B cell (primary cell): ENCODE data around the gene CXCR3. TPM values are rescaled to one million over a fixed set of nuclear protein-coding genes. Genes with fewer than 3 reads are reported as not detected.

Source experiments
- ATAC-seq: fragments of 200-7000 bp; cut with Tn5 transposase; one replicate; pipeline ENCODE4 v1.10.0; 2021; ENCODE audit warnings: low read depth, mild to moderate bottlenecking, moderate number of reproducible peaks, moderate library complexity
- CTCF ChIA-PET: fragments of 350-600 bp; sonication (Branson Sonifier 250); formaldehyde crosslinking; loops from one replicate; lab custom pipeline; 2021; ENCODE audit warnings: antibody characterized with exemption, inconsistent platforms; lab: Charles Lee
- POLR2A ChIA-PET: fragments of 350-600 bp; sonication (Branson Sonifier 250); formaldehyde crosslinking; loops from one replicate; lab custom pipeline; 2021; ENCODE audit warnings: antibody characterized with exemption; lab: Charles Lee
- DNase-seq: peaks from one replicate; pipeline ENCODE4 v3.0.0; 2013
- H2AFZ ChIP-seq: 2 replicates; pipeline ENCODE4 v1.6.1; 2012; ENCODE audit warnings: mild to moderate bottlenecking, low read depth, low read length; ENCODE audit not compliant: insufficient read depth, poor library complexity, severe bottlenecking
- H3K27ac ChIP-seq, 2 donors: 1 replicate in 1 of 2; 2 replicates in 1 of 2; pipeline ENCODE4 v1.5.1; 2012 to 2013; ENCODE audit warnings: low read length in 2 of 2, mild to moderate bottlenecking in 2 of 2, moderate library complexity in 1 of 2
- H3K27me3 ChIP-seq, 4 experiments: fragments of 200-600 bp in 1 of 4; sonication (generic) in 1 of 4; replicated peaks in 1 of 4; 1 replicate in 2 of 4; 2 replicates in 2 of 4; pipeline versions ENCODE4 v1.6.1 to v1.7.0; 2013 to 2016; ENCODE audit warnings: low read length in 3 of 4, mild to moderate bottlenecking in 2 of 4, mixed read lengths in 1 of 4, moderate library complexity in 1 of 4; ENCODE audit not compliant: insufficient read depth in 4 of 4, control insufficient read depth in 3 of 4; ENCODE audit errors: control extremely low read depth in 1 of 4
- H3K36me3 ChIP-seq, 2 experiments: replicated peaks in 1 of 2; 1 replicate in 1 of 2; 2 replicates in 1 of 2; pipeline versions ENCODE4 v1.6.1 to v1.7.1; 2013; ENCODE audit warnings: low read length in 1 of 2; ENCODE audit not compliant: insufficient read depth in 2 of 2, control insufficient read depth in 1 of 2; ENCODE audit errors: control extremely low read depth in 1 of 2, extremely low read depth in 1 of 2
- H3K4me1 ChIP-seq, 2 donors: fragments of 200-600 bp in 1 of 2; sonication (generic) in 1 of 2; 1 replicate in 1 of 2; 2 replicates in 1 of 2; pipeline versions ENCODE4 v1.5.1 to v1.6.1; 2013 to 2017; ENCODE audit warnings: low read length in 2 of 2; ENCODE audit not compliant: control insufficient read depth in 2 of 2, insufficient read depth in 2 of 2
- H3K4me2 ChIP-seq: replicated peaks from 2 replicates; pipeline ENCODE3; 2012; ENCODE audit warnings: mild to moderate bottlenecking, low read depth, low read length; ENCODE audit not compliant: poor library complexity, severe bottlenecking
- H3K4me3 ChIP-seq, 5 experiments: fragments of 200-600 bp in 1 of 5; sonication (generic) in 1 of 5; 1 replicate in 3 of 5; 2 replicates in 2 of 5; pipeline versions ENCODE4 v1.5.1 to v1.7.0; 2011 to 2016; ENCODE audit warnings: low read length in 4 of 5, mild to moderate bottlenecking in 4 of 5, low read depth in 2 of 5, control low read depth in 1 of 5, moderate library complexity in 1 of 5; ENCODE audit not compliant: insufficient read depth in 1 of 5; ENCODE audit errors: control extremely low read depth in 1 of 5, extremely low read depth in 1 of 5
- H3K79me2 ChIP-seq: fragments of 200-600 bp; sonication (generic); one replicate; pipeline ENCODE4 v1.6.0; 2016; ENCODE audit warnings: low read length; ENCODE audit not compliant: control insufficient read depth, insufficient read depth
- H3K9ac ChIP-seq: fragments of 200-600 bp; sonication (generic); 2 replicates; pipeline ENCODE4 v1.6.1; 2017; ENCODE audit warnings: mild to moderate bottlenecking, low read length, moderate library complexity
- H3K9me3 ChIP-seq, 3 donors: one replicate each; pipeline versions ENCODE4 v1.6.1 to v1.7.1; 2013; ENCODE audit warnings: low read length in 2 of 3; ENCODE audit not compliant: control insufficient read depth in 2 of 3, insufficient read depth in 1 of 3; ENCODE audit errors: control extremely low read depth in 1 of 3
- H4K20me1 ChIP-seq: 2 replicates; pipeline ENCODE4 v1.6.0; 2012; ENCODE audit warnings: mild to moderate bottlenecking, low read length; ENCODE audit not compliant: insufficient read depth, control insufficient read depth, poor library complexity, severe bottlenecking
- H3K27ac Mint-ChIP-seq: one replicate; pipeline ENCODE4 v1.8.0; 2021; ENCODE audit warnings: mixed read lengths
- H3K27me3 Mint-ChIP-seq: one replicate; pipeline ENCODE4 v1.8.0; 2021; ENCODE audit warnings: mixed read lengths
- H3K4me1 Mint-ChIP-seq: one replicate; pipeline ENCODE4 v1.8.0; 2021; ENCODE audit warnings: mixed read lengths
- H3K4me3 Mint-ChIP-seq: one replicate; pipeline ENCODE4 v1.8.0; 2021; ENCODE audit warnings: mixed read lengths
- H3K9me3 Mint-ChIP-seq: one replicate; pipeline ENCODE4 v1.8.0; 2022; ENCODE audit warnings: mixed read lengths; ENCODE audit not compliant: insufficient read depth
- EZH2 ChIP-seq: IDR thresholded peaks from 2 replicates; pipeline ENCODE4 v1.6.1; 2012; ENCODE audit warnings: borderline replicate concordance, low read depth, mild to moderate bottlenecking, moderate library complexity, low read length; ENCODE audit not compliant: insufficient read depth, poor library complexity, severe bottlenecking
- WGBS: methylation state at CpG from one replicate; pipeline ENCODE4 v1.1.5; 2013; ENCODE audit warnings: missing lambda C conversion rate; ENCODE audit not compliant: insufficient coverage; 5-methylcytosine and 5-hydroxymethylcytosine counted together
- intact Hi-C: fragments of 100-400 bp; cut with micrococcal nuclease; formaldehyde crosslinking; loops from one replicate; pipeline ENCODE4 v1.10.0; 2022
- polyA plus RNA-seq: library from polyadenylated mRNA; depleted of rRNA; stranded (reverse); fragments of >200 nt; gene quantifications from 2 replicates; pipeline ENCODE4 v1.2.3, GENCODE V29; 2012
- total RNA-seq, 2 donors: library from RNA; stranded (reverse); fragments of 120-200 nt in 1 of 2; gene quantifications; 1 replicate in 1 of 2; 2 replicates in 1 of 2; pipeline versions ENCODE4 v1.2.3 to v1.2.4, GENCODE V29; 2013 to 2022
- TF ChIP-seq, protein P1 (sequence below): fragments of 200-600 bp; IDR thresholded peaks from one replicate; pipeline ENCODE4 v1.8.0; 2022; ENCODE audit warnings: antibody characterized with exemption, mild to moderate bottlenecking

CXCR3 gene
- total and polyA plus RNA-seq, 2 donors (not counting 1 experiment from before 2014, with no cell fraction given), result 6.9 to 8.7 TPM

GRCh38 chrX:71660562-71661416, 42.5 kb upstream of the CXCR3 start:
- Histone ChIP-seq H3K9me3 (no peaks in the 10 kb centered on the region), H3K4me2 (no peak overlapping the region), H3K4me3 (no peak overlapping the region), H3K36me3 (no peaks in the 10 kb centered on the region), H3K9ac (no peak overlapping the region), H3K27me3 (no peaks in the 10 kb centered on the region), H3K27ac (no peak overlapping the region), H3K4me1 (peaks cover 0 to 3% of the 10 kb centered on the region in 2 donors), H4K20me1 (no peaks in the 10 kb centered on the region), H3K79me2 (no peaks in the 10 kb centered on the region), H2AFZ (no peak overlapping the region)
- DNase-seq, result no peak
- no peak for ATAC-seq
- intact Hi-C loops, result no loop called here
- H3K4me1 Mint-ChIP-seq, result peaks cover 10% of the 10 kb centered on the region
- no peak overlapping the region for H3K27ac Mint-ChIP-seq
- ChIA-PET POLR2A (no interaction called here), CTCF (interaction anchor here (0.8 kb wide), 1 partner anchor 8 kb away, joined by 3 read pairs; no protein-coding TSS in a partner anchor)
- no peak overlapping the region for H3K4me3 Mint-ChIP-seq
- TF ChIP-seq, protein P1, sequence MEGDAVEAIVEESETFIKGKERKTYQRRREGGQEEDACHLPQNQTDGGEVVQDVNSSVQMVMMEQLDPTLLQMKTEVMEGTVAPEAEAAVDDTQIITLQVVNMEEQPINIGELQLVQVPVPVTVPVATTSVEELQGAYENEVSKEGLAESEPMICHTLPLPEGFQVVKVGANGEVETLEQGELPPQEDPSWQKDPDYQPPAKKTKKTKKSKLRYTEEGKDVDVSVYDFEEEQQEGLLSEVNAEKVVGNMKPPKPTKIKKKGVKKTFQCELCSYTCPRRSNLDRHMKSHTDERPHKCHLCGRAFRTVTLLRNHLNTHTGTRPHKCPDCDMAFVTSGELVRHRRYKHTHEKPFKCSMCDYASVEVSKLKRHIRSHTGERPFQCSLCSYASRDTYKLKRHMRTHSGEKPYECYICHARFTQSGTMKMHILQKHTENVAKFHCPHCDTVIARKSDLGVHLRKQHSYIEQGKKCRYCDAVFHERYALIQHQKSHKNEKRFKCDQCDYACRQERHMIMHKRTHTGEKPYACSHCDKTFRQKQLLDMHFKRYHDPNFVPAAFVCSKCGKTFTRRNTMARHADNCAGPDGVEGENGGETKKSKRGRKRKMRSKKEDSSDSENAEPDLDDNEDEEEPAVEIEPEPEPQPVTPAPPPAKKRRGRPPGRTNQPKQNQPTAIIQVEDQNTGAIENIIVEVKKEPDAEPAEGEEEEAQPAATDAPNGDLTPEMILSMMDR, result no peak
- TF ChIP-seq EZH2, result no peak
- H3K9me3 Mint-ChIP-seq, result no peaks in the 10 kb centered on the region
- WGBS, result 82% methylated on average over 4 of the region's 22 CpGs
- no peaks in the 10 kb centered on the region for H3K27me3 Mint-ChIP-seq

DNA sequence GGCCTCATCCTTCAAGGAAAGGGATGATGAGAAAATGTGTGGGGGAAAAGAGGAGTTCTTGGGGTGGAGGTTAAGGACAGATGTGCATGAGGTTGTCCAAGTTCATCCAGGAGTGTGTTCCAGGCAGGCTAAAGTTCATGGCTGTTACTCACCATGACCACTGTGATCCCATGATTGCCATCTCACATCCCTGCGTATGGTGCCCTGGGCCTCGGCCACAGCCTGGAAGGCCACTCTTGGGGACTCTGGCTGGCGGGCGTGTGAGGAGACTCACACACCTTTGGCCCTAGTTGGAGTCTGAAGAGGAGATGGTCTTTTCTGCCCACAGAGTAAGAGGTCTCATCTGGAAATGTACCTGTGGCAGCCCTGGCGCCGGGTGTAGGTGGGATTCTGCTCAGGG, 41.6 kb upstream of the CXCR3 start:
- no peaks in the 10 kb centered on the region for H3K27me3 ChIP-seq
- ChIA-PET POLR2A (no interaction called here), CTCF (no interaction called here)
- H3K27ac ChIP-seq, result no peak overlapping the region
- no peak for DNase-seq
- Mint-ChIP-seq H3K27ac (no peak overlapping the region), H3K9me3 (no peaks in the 10 kb centered on the region), H3K4me1 (peaks cover 10% of the 10 kb centered on the region), H3K4me3 (no peak overlapping the region), H3K27me3 (no peaks in the 10 kb centered on the region)
- no peak overlapping the region for H3K9ac ChIP-seq
- peaks cover 0 to 3% of the 10 kb centered on the region in 2 donors for H3K4me1 ChIP-seq
- H3K9me3 ChIP-seq, result no peaks in the 10 kb centered on the region
- H3K36me3 ChIP-seq, result no peaks in the 10 kb centered on the region
- WGBS, result 100% methylated on average over 1 of the region's 6 CpGs
- no peak overlapping the region for H2AFZ ChIP-seq
- H4K20me1 ChIP-seq, result no peaks in the 10 kb centered on the region
- H3K79me2 ChIP-seq, result no peaks in the 10 kb centered on the region
- no peak for TF ChIP-seq EZH2
- TF ChIP-seq, protein P1, result no peak
- H3K4me2 ChIP-seq, result no peak overlapping the region
- ATAC-seq, result no peak
- intact Hi-C loops, result no loop called here
- H3K4me3 ChIP-seq, result no peak overlapping the region
